HEK293 (cell line): ENCODE data around the gene LAMA5.

Source experiments
- BCL6B ChIP-seq: fragments of 450-650 bp; formaldehyde crosslinking; IDR thresholded peaks from 2 replicates; pipeline ENCODE4 v1.5.1; 2017; ENCODE audit warnings: missing biosample characterization, missing genetic modification characterization
- HIC1 ChIP-seq: fragments of 450-650 bp; formaldehyde crosslinking; IDR thresholded peaks from 2 replicates; pipeline ENCODE4 v1.5.1; 2016; ENCODE audit warnings: missing biosample characterization, missing genetic modification characterization
- KLF1 ChIP-seq: fragments of 450-650 bp; formaldehyde crosslinking; IDR thresholded peaks from 2 replicates; pipeline ENCODE4 v1.5.1; 2016; ENCODE audit warnings: missing biosample characterization, missing genetic modification characterization
- KLF7 ChIP-seq: fragments of 450-650 bp; formaldehyde crosslinking; IDR thresholded peaks from 2 replicates; pipeline ENCODE4 v1.5.1; 2016; ENCODE audit warnings: missing biosample characterization, missing genetic modification characterization, borderline replicate concordance
- KLF9 ChIP-seq: fragments of 450-650 bp; formaldehyde crosslinking; IDR thresholded peaks from 2 replicates; pipeline ENCODE4 v1.5.1; 2016; ENCODE audit warnings: missing biosample characterization, missing genetic modification characterization, low read depth
- ZFHX2 ChIP-seq: fragments of 450-650 bp; formaldehyde crosslinking; conservative IDR thresholded peaks from 2 replicates; pipeline ENCODE4 v1.5.1; 2016; ENCODE audit warnings: missing biosample characterization, missing genetic modification characterization
- ZNF138 ChIP-seq: fragments of 450-650 bp; formaldehyde crosslinking; IDR thresholded peaks from 2 replicates; pipeline ENCODE4 v1.5.1; 2016; ENCODE audit warnings: missing biosample characterization, missing genetic modification characterization, borderline replicate concordance
- ZNF280D ChIP-seq: fragments of 450-650 bp; formaldehyde crosslinking; IDR thresholded peaks from 2 replicates; pipeline ENCODE4 v1.5.1; 2016; ENCODE audit warnings: missing biosample characterization, missing genetic modification characterization
- ZNF324 ChIP-seq: fragments of 450-650 bp; formaldehyde crosslinking; IDR thresholded peaks from 2 replicates; pipeline ENCODE4 v1.5.1; 2016; ENCODE audit warnings: missing biosample characterization, missing genetic modification characterization
- ZNF433 ChIP-seq: fragments of 450-650 bp; formaldehyde crosslinking; IDR thresholded peaks from 2 replicates; pipeline ENCODE4 v1.5.1; 2016; ENCODE audit warnings: missing biosample characterization, missing genetic modification characterization, low read depth
- ZNF449 ChIP-seq: fragments of 450-650 bp; formaldehyde crosslinking; IDR thresholded peaks from 2 replicates; pipeline ENCODE4 v1.5.1; 2017; ENCODE audit warnings: missing biosample characterization, mild to moderate bottlenecking, missing genetic modification characterization, moderate library complexity
- ZNF558 ChIP-seq: fragments of 450-650 bp; formaldehyde crosslinking; IDR thresholded peaks from 2 replicates; pipeline ENCODE4 v1.5.1; 2016; ENCODE audit warnings: missing biosample characterization, missing genetic modification characterization
- ZNF596 ChIP-seq: fragments of 450-650 bp; IDR thresholded peaks from 2 replicates; pipeline ENCODE4 v1.5.0; 2018; ENCODE audit warnings: missing biosample characterization, mild to moderate bottlenecking, missing genetic modification characterization, moderate library complexity
- ZNF654 ChIP-seq: fragments of 450-650 bp; formaldehyde crosslinking; IDR thresholded peaks from 2 replicates; pipeline ENCODE4 v1.5.1; 2016; ENCODE audit warnings: low read depth, missing biosample characterization, missing genetic modification characterization
- TF ChIP-seq, protein P1 (sequence below): fragments of 450-650 bp; formaldehyde crosslinking; IDR thresholded peaks from 2 replicates; pipeline ENCODE4 v1.5.1; 2016; ENCODE audit warnings: missing biosample characterization, missing genetic modification characterization
- TF ChIP-seq, protein P2 (sequence below): sonication (generic); formaldehyde crosslinking; IDR thresholded peaks from 2 replicates; pipeline ENCODE4 v1.8.1; 2022; ENCODE audit warnings: mild to moderate bottlenecking, moderate library complexity, missing genetic modification reagents
- TF ChIP-seq, protein P3 (sequence below): fragments of 450-650 bp; formaldehyde crosslinking; IDR thresholded peaks from 2 replicates; pipeline ENCODE4 v1.5.1; 2016; ENCODE audit warnings: missing biosample characterization, missing genetic modification characterization
- TF ChIP-seq, protein P4 (sequence below): fragments of 450-650 bp; formaldehyde crosslinking; IDR thresholded peaks from 2 replicates; pipeline ENCODE4 v1.5.1; 2016; ENCODE audit warnings: missing biosample characterization, missing genetic modification characterization
- TF ChIP-seq, protein P5 (sequence below): fragments of 450-650 bp; formaldehyde crosslinking; IDR thresholded peaks from 2 replicates; pipeline ENCODE4 v1.5.1; 2016; ENCODE audit warnings: missing biosample characterization, missing genetic modification characterization

The LAMA5 gene

DNA sequence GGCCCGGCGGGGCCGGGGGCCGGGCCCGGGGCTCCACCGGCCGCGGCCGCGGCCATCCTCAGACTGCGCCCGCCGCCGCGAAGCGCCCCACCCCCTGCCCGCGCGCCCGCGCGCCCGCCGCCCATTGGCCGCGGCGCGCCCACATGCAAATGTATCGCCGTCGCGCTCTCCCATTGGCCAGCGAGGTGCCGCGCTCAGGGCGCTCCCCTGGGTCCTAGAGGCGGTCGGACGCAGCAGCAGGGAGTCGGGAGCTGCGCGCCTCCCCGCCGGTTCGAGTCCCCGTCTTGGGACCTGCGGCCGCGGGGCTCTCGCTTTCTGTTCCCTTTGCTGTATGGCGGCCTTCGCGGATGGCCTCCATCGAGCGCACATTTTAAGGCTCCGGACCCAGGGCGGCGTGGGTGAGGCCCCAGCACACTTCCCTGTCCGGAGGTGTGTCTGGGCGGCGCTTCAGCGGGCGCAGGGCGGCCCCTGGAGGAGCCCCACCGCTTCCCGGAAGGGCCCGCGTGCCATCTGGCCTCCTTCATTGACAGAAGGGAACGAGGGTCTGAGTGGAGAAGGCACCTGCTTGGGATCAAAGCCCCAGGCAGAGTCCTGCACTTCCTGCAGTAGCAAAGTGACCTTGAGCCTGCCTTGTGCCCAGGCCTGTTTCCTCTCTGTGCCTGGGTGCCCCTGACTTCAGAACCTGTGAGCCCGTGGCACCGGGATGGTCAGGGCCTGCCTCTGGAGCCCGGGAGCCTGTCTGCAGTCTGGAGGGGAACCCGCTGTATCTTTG, 40.3 kb upstream of the LAMA5 start, which contains the start of gene CABLES2 (continued):
- TF ChIP-seq ZNF449 (tag by site-specific recombination) (peak; percentile 61; the same call in 1 of the 2 replicates), KLF9 (tag by site-specific recombination) (peak; percentile 81), KLF7 (tag by site-specific recombination) (no peak; the same call in 1 of the 2 replicates), HIC1 (tag by site-specific recombination) (peak; percentile 14; the same call in 1 of the 2 replicates), ZNF558 (tag by site-specific recombination) (no peak), ZNF596 (tag by site-specific recombination) (0 out of 2 replicates have a peak, but pooled peaks have one; percentile 5), ZNF280D (tag by site-specific recombination) (no peak), ZNF433 (tag by site-specific recombination) (no peak), BCL6B (no peak), ZNF324 (tag by site-specific recombination) (peak; percentile 89), ZNF654 (no peak), ZNF138 (no peak), ZFHX2 (peak; percentile 85), KLF1 (tag by site-specific recombination) (peak; percentile 83)
- TF ChIP-seq, protein P1, sequence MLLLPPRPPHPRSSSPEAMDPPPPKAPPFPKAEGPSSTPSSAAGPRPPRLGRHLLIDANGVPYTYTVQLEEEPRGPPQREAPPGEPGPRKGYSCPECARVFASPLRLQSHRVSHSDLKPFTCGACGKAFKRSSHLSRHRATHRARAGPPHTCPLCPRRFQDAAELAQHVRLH (tag by site-specific recombination) = peak; percentile 88
- TF ChIP-seq, protein P2, sequence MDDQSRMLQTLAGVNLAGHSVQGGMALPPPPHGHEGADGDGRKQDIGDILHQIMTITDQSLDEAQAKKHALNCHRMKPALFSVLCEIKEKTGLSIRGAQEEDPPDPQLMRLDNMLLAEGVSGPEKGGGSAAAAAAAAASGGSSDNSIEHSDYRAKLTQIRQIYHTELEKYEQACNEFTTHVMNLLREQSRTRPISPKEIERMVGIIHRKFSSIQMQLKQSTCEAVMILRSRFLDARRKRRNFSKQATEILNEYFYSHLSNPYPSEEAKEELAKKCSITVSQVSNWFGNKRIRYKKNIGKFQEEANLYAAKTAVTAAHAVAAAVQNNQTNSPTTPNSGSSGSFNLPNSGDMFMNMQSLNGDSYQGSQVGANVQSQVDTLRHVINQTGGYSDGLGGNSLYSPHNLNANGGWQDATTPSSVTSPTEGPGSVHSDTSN (CRISPR knock-in tag) = 0 out of 2 replicates have a peak, but pooled peaks have one; percentile 71
- TF ChIP-seq, protein P3, sequence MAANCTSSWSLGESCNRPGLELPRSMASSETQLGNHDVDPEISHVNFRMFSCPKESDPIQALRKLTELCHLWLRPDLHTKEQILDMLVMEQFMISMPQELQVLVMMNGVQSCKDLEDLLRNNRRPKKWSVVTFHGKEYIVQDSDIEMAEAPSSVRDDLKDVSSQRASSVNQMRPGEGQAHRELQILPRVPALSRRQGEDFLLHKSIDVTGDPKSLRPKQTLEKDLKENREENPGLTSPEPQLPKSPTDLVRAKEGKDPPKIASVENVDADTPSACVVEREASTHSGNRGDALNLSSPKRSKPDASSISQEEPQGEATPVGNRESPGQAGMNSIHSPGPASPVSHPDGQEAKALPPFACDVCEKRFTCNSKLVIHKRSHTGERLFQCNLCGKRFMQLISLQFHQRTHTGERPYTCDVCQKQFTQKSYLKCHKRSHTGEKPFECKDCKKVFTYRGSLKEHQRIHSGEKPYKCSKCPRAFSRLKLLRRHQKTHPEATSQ (tag by site-specific recombination) = peak; percentile 90
- TF ChIP-seq, protein P4, sequence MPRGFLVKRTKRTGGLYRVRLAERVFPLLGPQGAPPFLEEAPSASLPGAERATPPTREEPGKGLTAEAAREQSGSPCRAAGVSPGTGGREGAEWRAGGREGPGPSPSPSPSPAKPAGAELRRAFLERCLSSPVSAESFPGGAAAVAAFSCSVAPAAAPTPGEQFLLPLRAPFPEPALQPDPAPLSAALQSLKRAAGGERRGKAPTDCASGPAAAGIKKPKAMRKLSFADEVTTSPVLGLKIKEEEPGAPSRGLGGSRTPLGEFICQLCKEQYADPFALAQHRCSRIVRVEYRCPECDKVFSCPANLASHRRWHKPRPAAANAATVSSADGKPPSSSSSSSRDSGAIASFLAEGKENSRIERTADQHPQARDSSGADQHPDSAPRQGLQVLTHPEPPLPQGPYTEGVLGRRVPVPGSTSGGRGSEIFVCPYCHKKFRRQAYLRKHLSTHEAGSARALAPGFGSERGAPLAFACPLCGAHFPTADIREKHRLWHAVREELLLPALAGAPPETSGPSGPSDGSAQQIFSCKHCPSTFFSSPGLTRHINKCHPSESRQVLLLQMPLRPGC (tag by site-specific recombination) = peak; percentile 74
- TF ChIP-seq, protein P5, sequence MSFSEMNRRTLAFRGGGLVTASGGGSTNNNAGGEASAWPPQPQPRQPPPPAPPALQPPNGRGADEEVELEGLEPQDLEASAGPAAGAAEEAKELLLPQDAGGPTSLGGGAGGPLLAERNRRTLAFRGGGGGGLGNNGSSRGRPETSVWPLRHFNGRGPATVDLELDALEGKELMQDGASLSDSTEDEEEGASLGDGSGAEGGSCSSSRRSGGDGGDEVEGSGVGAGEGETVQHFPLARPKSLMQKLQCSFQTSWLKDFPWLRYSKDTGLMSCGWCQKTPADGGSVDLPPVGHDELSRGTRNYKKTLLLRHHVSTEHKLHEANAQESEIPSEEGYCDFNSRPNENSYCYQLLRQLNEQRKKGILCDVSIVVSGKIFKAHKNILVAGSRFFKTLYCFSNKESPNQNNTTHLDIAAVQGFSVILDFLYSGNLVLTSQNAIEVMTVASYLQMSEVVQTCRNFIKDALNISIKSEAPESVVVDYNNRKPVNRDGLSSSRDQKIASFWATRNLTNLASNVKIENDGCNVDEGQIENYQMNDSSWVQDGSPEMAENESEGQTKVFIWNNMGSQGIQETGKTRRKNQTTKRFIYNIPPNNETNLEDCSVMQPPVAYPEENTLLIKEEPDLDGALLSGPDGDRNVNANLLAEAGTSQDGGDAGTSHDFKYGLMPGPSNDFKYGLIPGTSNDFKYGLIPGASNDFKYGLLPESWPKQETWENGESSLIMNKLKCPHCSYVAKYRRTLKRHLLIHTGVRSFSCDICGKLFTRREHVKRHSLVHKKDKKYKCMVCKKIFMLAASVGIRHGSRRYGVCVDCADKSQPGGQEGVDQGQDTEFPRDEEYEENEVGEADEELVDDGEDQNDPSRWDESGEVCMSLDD (tag by site-specific recombination) = peak; percentile 95
